Ishikawa (cell line): ENCODE measurements around the gene ZNF280C.
A peak's percentile ranks its signal among the peaks of the same experiment; 100 is the strongest.

Experiments
- CEBPB ChIP-seq: IDR thresholded peaks from 2 replicates; pipeline ENCODE4 v1.6.1; 2012
- CREB1 ChIP-seq: IDR thresholded peaks from 2 replicates; pipeline ENCODE4 v1.6.1; 2012; ENCODE audit warnings: low read depth
- EGR1 ChIP-seq: IDR thresholded peaks from 2 replicates; pipeline ENCODE4 v1.6.1; 2012
- EP300 ChIP-seq: IDR thresholded peaks from 2 replicates; pipeline ENCODE4 v1.6.1; 2012; ENCODE audit warnings: borderline replicate concordance
- MAX ChIP-seq: IDR thresholded peaks from 2 replicates; pipeline ENCODE4 v1.6.1; 2012
- NFIC ChIP-seq: IDR thresholded peaks from 2 replicates; pipeline ENCODE4 v1.6.1; 2012
- REST ChIP-seq: IDR thresholded peaks from 2 replicates; pipeline ENCODE4 v1.6.1; 2012; ENCODE audit warnings: low read depth, mild to moderate bottlenecking
- TAF1 ChIP-seq: IDR thresholded peaks from 2 replicates; pipeline ENCODE4 v1.6.1; 2012; ENCODE audit warnings: low read depth, mild to moderate bottlenecking
- USF1 ChIP-seq: IDR thresholded peaks from 2 replicates; pipeline ENCODE4 v1.6.1; 2012
- YY1 ChIP-seq: IDR thresholded peaks from 2 replicates; pipeline ENCODE4 v1.6.1; 2012; ENCODE audit warnings: low read depth

- TF ChIP-seq CREB1 (no peak), MAX (peak; percentile 99), TAF1 (no peak; the same call in none of the 2 replicates), REST (no peak), USF1 (no peak), EP300 (no peak), EGR1 (peak; percentile 68), CEBPB (no peak), NFIC (no peak), YY1 (peak; percentile 25; the same call in 1 of the 2 replicates)
Observed at GRCh38 chrX:130268449-130269170, at the start of gene ZNF280C.
